Measurements from ENCODE around the gene ANGPTL8. TPM values are rescaled to one million over a fixed set of nuclear protein-coding genes. Genes with fewer than 3 reads are reported as not detected.

The ANGPTL8 gene
- total RNA-seq, 2 donors from 2014 or later: not detected

GRCh38 chr19:11197291-11198174 lies 41.9 kb upstream of the ANGPTL8 start, which contains the start of gene KANK2:
KANK2 (minus strand) TSS chr19:11197545; CDS start chr19:11194511, 3,034 bp downstream.
- peaks cover 17% of the 10 kb centered on the region for H3K36me3 ChIP-seq
- H3K4me1 ChIP-seq (ENCODE audit: control insufficient read depth in 1 of 2, low read depth in 2 of 2): peaks cover 29 to 53% of the 10 kb centered on the region in 2 donors
- H3K27me3 ChIP-seq (replicated peaks; ENCODE audit: insufficient read depth): no peaks in the 10 kb centered on the region
- no peak for TF ChIP-seq CTCF (IDR thresholded peaks at IDR 0.05)
- H3K9me3 ChIP-seq: no peaks in the 10 kb centered on the region
- DNase-seq (ENCODE audit: low spot score) (no peak), ATAC-seq (ENCODE audit: insufficient number of reproducible peaks, low FRiP score, low read depth) (peak; percentile 87)
- H3K27ac ChIP-seq: peak within 1 kb of the TSS; percentile 95 to 99
- H3K4me3 ChIP-seq: peak within 1 kb of the TSS; percentile 99

- DNase-seq (ENCODE audit: low spot score) (no peak), ATAC-seq (ENCODE audit: insufficient number of reproducible peaks, low FRiP score, low read depth) (no peak)
- H3K9me3 ChIP-seq: no peaks in the 10 kb centered on the region
- peak overlapping the region; percentile 99 for H3K4me3 ChIP-seq
- H3K27me3 ChIP-seq (replicated peaks; ENCODE audit: insufficient read depth): no peaks in the 10 kb centered on the region
- peaks cover 11% of the 10 kb centered on the region for H3K36me3 ChIP-seq
- peaks cover 30 to 53% of the 10 kb centered on the region in 2 donors for H3K4me1 ChIP-seq (ENCODE audit: control insufficient read depth in 1 of 2, low read depth in 2 of 2)
- TF ChIP-seq CTCF (IDR thresholded peaks at IDR 0.05): no peak
- H3K27ac ChIP-seq: peak overlapping the region; percentile 95 to 99
Observed at GRCh38 chr19:11198175-11198534, 41.3 kb upstream of the ANGPTL8 start.

DNA sequence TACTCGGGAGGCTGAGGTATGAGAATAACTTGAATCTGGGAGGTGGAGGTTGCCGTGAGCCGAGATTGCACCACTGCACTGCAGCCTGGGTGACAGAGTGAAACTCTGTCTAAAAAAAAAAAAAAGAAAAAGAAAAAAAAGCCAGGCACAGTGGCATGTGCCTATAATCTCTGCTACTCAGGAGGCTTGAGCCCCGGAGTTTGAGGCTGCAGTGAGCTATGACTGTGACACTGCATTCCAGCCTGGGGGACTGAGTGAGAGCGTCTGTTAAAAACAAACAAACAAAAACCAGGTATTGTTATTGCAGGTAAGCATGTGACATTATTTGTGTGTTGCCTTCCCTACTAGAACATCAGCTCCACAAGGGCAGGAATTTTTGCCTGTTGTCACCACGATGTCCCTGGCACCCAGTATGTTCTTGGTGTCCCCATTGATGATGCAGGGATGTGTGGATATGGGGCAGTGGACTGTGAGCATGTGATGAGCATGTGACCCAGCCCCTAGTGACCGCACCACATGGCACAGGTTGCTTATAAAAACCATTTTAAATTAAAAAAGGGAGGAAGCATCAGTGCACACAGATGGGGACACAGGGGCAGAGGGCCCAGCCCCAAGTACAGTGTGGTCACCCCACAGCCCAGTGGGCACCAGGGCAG lies 40.5 kb upstream of the ANGPTL8 start:
- Histone ChIP-seq H3K9me3 (no peaks in the 10 kb centered on the region), H3K27me3 (replicated peaks; ENCODE audit: insufficient read depth) (no peaks in the 10 kb centered on the region), H3K4me1 (ENCODE audit: control insufficient read depth in 1 of 2, low read depth in 2 of 2) (peaks cover 24 to 51% of the 10 kb centered on the region in 2 donors), H3K27ac (peak overlapping the region; percentile 95 to 99), H3K36me3 (peaks cover 4% of the 10 kb centered on the region), H3K4me3 (no peak overlapping the region)
- no peak for DNase-seq (ENCODE audit: low spot score)
- no peak for TF ChIP-seq CTCF (IDR thresholded peaks at IDR 0.05)
- no peak for ATAC-seq (ENCODE audit: insufficient number of reproducible peaks, low FRiP score, low read depth)

DNA sequence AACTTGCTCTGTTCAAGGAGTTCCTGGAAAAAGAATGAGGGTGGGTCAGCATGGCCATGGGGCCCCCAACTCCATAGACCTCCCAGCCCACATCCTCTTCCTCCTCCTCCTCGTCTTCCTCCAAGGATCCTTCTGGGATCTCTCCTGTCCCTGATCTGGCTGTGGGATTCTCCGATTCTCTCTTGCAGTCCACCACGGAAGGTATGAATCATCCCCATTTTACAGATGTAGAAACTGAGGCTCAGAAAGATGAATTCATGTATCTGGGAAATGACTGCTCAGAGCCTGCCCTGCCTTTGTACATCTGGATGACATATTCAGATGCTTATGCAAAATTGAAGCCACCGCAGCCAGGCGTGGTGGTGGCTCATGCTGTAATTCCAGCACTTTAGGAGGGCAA lies 39.9 kb upstream of the ANGPTL8 start:
- no peaks in the 10 kb centered on the region for H3K27me3 ChIP-seq (replicated peaks; ENCODE audit: insufficient read depth)
- DNase-seq (ENCODE audit: low spot score): no peak
- H3K4me3 ChIP-seq: no peak overlapping the region
- TF ChIP-seq CTCF (IDR thresholded peaks at IDR 0.05): no peak
- H3K27ac ChIP-seq: peak overlapping the region; percentile 95 to 99
- no peak for ATAC-seq (ENCODE audit: insufficient number of reproducible peaks, low FRiP score, low read depth)
- no peaks in the 10 kb centered on the region for H3K36me3 ChIP-seq
- H3K9me3 ChIP-seq: no peaks in the 10 kb centered on the region
- H3K4me1 ChIP-seq (ENCODE audit: control insufficient read depth in 1 of 2, low read depth in 2 of 2): peaks cover 30 to 51% of the 10 kb centered on the region in 2 donors

DNA sequence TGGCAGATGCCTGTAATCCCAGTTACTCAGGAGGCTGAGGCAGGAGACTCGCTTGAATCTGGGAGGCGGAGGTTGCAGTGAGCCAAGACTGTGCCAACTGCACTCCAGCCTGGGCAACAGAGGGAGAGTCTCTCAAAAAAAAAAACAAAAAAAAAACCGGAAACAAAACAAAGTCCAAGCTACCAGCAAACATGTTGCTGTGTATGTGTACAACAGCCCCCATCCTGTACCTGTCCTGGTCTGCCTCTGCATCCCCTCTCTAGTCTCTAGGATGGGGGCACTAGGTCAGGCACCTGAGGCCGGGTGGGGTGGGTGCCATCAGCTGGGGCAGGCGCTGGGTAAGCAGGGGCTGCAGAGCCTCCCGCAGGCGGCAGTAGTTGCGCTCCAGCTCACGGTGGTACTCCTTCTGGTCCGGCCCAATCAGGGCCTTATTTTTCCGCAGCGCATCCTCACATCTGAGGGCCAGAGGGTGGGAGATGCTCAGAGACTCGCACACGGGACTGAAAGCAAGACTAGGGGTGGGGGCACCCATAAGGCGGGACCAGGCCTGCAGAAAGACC lies 39.3 kb upstream of the ANGPTL8 start:
- ATAC-seq (ENCODE audit: insufficient number of reproducible peaks, low FRiP score, low read depth) (no peak), DNase-seq (ENCODE audit: low spot score) (no peak)
- H3K9me3 ChIP-seq: no peaks in the 10 kb centered on the region
- H3K4me1 ChIP-seq (ENCODE audit: control insufficient read depth in 1 of 2, low read depth in 2 of 2): peaks cover 30 to 51% of the 10 kb centered on the region in 2 donors
- no peaks in the 10 kb centered on the region for H3K36me3 ChIP-seq
- no peaks in the 10 kb centered on the region for H3K27me3 ChIP-seq (replicated peaks; ENCODE audit: insufficient read depth)
- TF ChIP-seq CTCF (IDR thresholded peaks at IDR 0.05): no peak
- peak overlapping the region; percentile 95 to 99 for H3K27ac ChIP-seq
- no peak overlapping the region for H3K4me3 ChIP-seq

Measured in thoracic aorta (tissue), 2 donors.